DND-41 (cell line): ENCODE data around the gene COQ3.
A peak's percentile ranks its signal among the peaks of the same experiment; 100 is the strongest.
"Not testable (repeated sequence)": the region's sequence is repeated elsewhere in the genome, so short reads cannot be mapped to it uniquely, and the experiment has no call there.

Source experiments
- ATAC-seq: fragments of 200-7000 bp; cut with Tn5 transposase; 3 replicates; pipeline ENCODE4 v1.9.1; 2021; ENCODE audit warnings: low read depth; ENCODE audit not compliant: insufficient read depth
- DNase-seq: peaks from one replicate; pipeline ENCODE4 v3.0.0-alpha.2; 2020
- H2AFZ ChIP-seq: 2 replicates; pipeline ENCODE4 v1.6.0; 2012; ENCODE audit warnings: low read depth, low read length
- H3K27ac ChIP-seq: 2 replicates; pipeline ENCODE4 v1.5.1; 2012; ENCODE audit warnings: low read length, inconsistent platforms
- H3K27me3 ChIP-seq: fragments of 200-600 bp; sonication (generic); 2 replicates; pipeline ENCODE4 v1.6.0; 2012; ENCODE audit warnings: low read length, mild to moderate bottlenecking, inconsistent platforms; ENCODE audit not compliant: insufficient read depth, poor library complexity
- H3K36me3 ChIP-seq: 2 replicates; pipeline ENCODE4 v1.5.1; 2012; ENCODE audit warnings: low read length, inconsistent platforms; ENCODE audit not compliant: insufficient read depth
- H3K4me1 ChIP-seq: 2 replicates; pipeline ENCODE4 v1.5.1; 2012; ENCODE audit warnings: mild to moderate bottlenecking, low read length; ENCODE audit not compliant: insufficient read depth
- H3K4me2 ChIP-seq: 2 replicates; pipeline ENCODE4 v1.6.0; 2012; ENCODE audit warnings: mild to moderate bottlenecking, moderate library complexity, low read length, inconsistent platforms; ENCODE audit not compliant: insufficient read depth
- H3K4me3 ChIP-seq, 2 experiments: fragments of 200-600 bp in 1 of 2; shearing (Covaris generic) in 1 of 2; 2 replicates each; pipeline ENCODE4 v1.5.1; 2012 to 2016; ENCODE audit warnings: inconsistent platforms in 2 of 2, low read length in 2 of 2, mild to moderate bottlenecking in 2 of 2, low read depth in 1 of 2, moderate library complexity in 1 of 2
- H3K79me2 ChIP-seq: 2 replicates; pipeline ENCODE4 v1.6.0; 2012; ENCODE audit warnings: low read length, inconsistent platforms; ENCODE audit not compliant: insufficient read depth
- H3K9ac ChIP-seq: 2 replicates; pipeline ENCODE4 v1.6.0; 2012; ENCODE audit warnings: low read depth, mild to moderate bottlenecking, inconsistent platforms, low read length, moderate library complexity
- H3K9me3 ChIP-seq: 2 replicates; pipeline ENCODE4 v1.5.1; 2012; ENCODE audit warnings: low read length, moderate library complexity, mild to moderate bottlenecking, inconsistent platforms; ENCODE audit not compliant: insufficient read depth, severe bottlenecking
- H4K20me1 ChIP-seq: 2 replicates; pipeline ENCODE4 v1.6.0; 2012; ENCODE audit warnings: low read length; ENCODE audit not compliant: insufficient read depth
- EZH2 ChIP-seq: IDR thresholded peaks from 3 replicates; pipeline ENCODE4 v1.6.1; 2012; ENCODE audit warnings: borderline replicate concordance, low read depth, mild to moderate bottlenecking, moderate library complexity, low read length, inconsistent platforms; ENCODE audit not compliant: severe bottlenecking
- TF ChIP-seq, protein P1 (sequence below): IDR thresholded peaks from 2 replicates; pipeline ENCODE4 v1.5.1; 2012; ENCODE audit warnings: borderline replicate concordance, low read length, moderate library complexity, mild to moderate bottlenecking; ENCODE audit not compliant: poor library complexity, severe bottlenecking; ENCODE audit errors: extremely low read depth

The COQ3 gene

DNA sequence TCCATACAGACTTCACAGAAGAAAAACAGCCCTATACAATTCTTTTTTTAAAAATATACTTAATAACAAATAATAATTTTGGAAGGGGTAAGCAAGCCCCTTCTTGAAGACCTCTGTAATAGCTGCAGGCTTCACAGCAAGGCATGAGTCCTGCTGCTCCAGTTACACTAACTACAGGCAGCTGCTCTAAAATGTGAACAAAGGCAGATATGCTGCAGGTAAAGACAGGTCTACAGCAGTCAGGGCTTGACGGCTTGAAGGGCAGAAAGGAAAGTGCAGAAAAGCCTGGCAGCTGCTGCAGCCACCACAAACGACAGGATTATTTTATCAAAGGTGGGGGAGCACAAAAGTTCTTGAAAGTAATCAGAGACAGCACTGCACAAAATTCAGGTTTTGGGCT is 55.8 kb downstream of the COQ3 start:
- TF ChIP-seq, protein P1, sequence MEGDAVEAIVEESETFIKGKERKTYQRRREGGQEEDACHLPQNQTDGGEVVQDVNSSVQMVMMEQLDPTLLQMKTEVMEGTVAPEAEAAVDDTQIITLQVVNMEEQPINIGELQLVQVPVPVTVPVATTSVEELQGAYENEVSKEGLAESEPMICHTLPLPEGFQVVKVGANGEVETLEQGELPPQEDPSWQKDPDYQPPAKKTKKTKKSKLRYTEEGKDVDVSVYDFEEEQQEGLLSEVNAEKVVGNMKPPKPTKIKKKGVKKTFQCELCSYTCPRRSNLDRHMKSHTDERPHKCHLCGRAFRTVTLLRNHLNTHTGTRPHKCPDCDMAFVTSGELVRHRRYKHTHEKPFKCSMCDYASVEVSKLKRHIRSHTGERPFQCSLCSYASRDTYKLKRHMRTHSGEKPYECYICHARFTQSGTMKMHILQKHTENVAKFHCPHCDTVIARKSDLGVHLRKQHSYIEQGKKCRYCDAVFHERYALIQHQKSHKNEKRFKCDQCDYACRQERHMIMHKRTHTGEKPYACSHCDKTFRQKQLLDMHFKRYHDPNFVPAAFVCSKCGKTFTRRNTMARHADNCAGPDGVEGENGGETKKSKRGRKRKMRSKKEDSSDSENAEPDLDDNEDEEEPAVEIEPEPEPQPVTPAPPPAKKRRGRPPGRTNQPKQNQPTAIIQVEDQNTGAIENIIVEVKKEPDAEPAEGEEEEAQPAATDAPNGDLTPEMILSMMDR = no peak
- TF ChIP-seq EZH2 = no peak
- no peak overlapping the region for H3K4me3 ChIP-seq
- H3K9ac ChIP-seq = no peak overlapping the region
- no peaks in the 10 kb centered on the region for H4K20me1 ChIP-seq
- no peaks in the 10 kb centered on the region for H3K36me3 ChIP-seq
- H3K27ac ChIP-seq = no peak overlapping the region
- no peak for ATAC-seq
- no peaks in the 10 kb centered on the region for H3K9me3 ChIP-seq
- no peaks in the 10 kb centered on the region for H3K4me1 ChIP-seq
- H3K79me2 ChIP-seq = no peaks in the 10 kb centered on the region
- H3K4me2 ChIP-seq = no peak overlapping the region
- no peak overlapping the region for H2AFZ ChIP-seq
- peaks cover 9% of the 10 kb centered on the region for H3K27me3 ChIP-seq
- DNase-seq = no peak

DNA sequence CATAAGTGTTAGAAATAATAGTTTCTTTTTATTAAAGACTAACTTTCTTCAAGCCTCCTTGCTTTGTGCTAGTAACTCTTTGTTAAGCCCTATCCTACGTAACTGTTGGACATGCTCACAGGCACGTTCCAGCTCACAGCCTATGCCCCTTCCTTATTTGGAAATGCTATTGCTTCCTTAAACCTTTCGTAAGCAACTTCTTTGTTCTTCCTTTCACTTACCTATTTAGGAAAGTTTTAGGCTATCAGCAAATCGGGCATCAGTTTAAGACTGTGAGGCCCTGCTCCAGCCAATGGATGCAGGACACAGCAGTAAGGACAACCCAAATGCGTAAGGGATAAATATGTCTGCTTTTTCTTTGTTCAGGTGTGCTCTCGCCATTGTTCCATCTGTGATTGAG is 58.7 kb downstream of the COQ3 start:
- not testable (repeated sequence) for H3K36me3 ChIP-seq, ATAC-seq, H3K27ac ChIP-seq, H3K79me2 ChIP-seq, H3K4me3 ChIP-seq, H3K9me3 ChIP-seq, DNase-seq, H2AFZ ChIP-seq, H4K20me1 ChIP-seq, H3K9ac ChIP-seq, H3K4me1 ChIP-seq, H3K4me2 ChIP-seq
- H3K27me3 ChIP-seq = peaks cover 21% of the 10 kb centered on the region

DNA sequence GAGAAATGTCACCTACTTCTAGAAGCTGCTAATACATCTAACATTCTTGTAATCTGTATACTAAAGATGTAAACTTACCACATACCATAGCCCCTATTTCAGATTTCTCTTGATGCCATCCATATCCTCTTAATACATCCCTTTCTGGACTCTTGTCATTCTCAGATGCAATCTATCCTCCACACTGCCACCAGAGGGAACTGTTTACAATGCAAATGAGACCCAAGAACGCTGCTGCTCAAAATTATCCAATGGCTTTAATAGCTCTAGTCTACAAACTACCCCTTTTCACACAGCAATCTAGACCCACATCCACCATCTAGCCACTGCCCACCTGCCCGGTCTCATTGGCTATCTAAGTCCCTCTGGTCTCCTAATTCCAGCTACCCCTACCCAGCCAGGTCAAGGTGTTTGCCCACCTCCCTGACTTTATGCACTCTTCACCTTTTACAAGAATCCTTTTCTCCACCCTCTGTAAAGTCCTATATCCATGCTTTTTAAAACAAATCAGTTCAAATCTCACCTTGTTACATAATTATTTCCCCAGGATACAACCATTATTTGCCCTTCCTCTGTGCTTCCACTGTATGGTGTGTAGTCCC is 59.4 kb downstream of the COQ3 start:
- Histone ChIP-seq H3K27me3 (peaks cover 21% of the 10 kb centered on the region), H3K36me3 (no peaks in the 10 kb centered on the region), H2AFZ (no peak overlapping the region), H3K27ac (no peak overlapping the region), H3K4me2 (no peak overlapping the region), H3K4me3 (no peak overlapping the region), H3K79me2 (no peaks in the 10 kb centered on the region), H3K9me3 (no peaks in the 10 kb centered on the region), H3K9ac (no peak overlapping the region), H3K4me1 (no peaks in the 10 kb centered on the region), H4K20me1 (no peaks in the 10 kb centered on the region)
- no peak for TF ChIP-seq EZH2
- TF ChIP-seq, protein P1 = peak; percentile 62
- peak; percentile 65; the same call in 1 of the 3 replicates for ATAC-seq
- DNase-seq = peak; percentile 12

DNA sequence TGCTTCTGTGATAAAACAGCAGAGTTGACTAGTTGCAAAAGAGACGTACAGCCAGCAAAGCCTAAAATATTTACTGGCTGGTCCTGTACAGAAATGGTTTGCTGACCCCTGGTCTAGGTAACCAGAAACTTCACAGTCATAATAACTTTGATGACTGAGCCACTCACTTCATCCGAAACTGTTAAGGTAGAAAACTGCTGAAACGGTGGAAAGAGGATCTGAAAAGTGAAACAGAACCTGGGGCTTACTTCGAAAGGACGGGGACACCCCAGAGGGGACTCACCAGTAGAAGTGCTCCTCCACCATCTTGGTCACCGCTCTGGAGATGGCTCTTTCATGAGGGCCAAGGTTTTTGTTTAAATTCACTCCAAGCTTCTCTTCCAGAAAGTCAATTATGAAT is 60.9 kb downstream of the COQ3 start:
- H4K20me1 ChIP-seq = no peaks in the 10 kb centered on the region
- no peaks in the 10 kb centered on the region for H3K4me1 ChIP-seq
- H3K79me2 ChIP-seq = no peaks in the 10 kb centered on the region
- H3K27me3 ChIP-seq = peaks cover 13% of the 10 kb centered on the region
- no peaks in the 10 kb centered on the region for H3K9me3 ChIP-seq
- TF ChIP-seq, protein P1 = no peak
- no peak for TF ChIP-seq EZH2
- H3K9ac ChIP-seq = no peak overlapping the region
- no peak for DNase-seq
- no peak overlapping the region for H3K4me3 ChIP-seq
- H3K36me3 ChIP-seq = no peaks in the 10 kb centered on the region
- H2AFZ ChIP-seq = no peak overlapping the region
- H3K27ac ChIP-seq = no peak overlapping the region
- no peak for ATAC-seq
- no peak overlapping the region for H3K4me2 ChIP-seq
